Measurements from ENCODE around the gene GNPNAT1. TPM values are rescaled to one million over a fixed set of nuclear protein-coding genes. Genes with fewer than 3 reads are reported as not detected.

GNPNAT1 gene
- polyA plus RNA-seq, 1 of the 3 experiments (the other 2 are of a cell fraction) = 15.2 TPM

DNA sequence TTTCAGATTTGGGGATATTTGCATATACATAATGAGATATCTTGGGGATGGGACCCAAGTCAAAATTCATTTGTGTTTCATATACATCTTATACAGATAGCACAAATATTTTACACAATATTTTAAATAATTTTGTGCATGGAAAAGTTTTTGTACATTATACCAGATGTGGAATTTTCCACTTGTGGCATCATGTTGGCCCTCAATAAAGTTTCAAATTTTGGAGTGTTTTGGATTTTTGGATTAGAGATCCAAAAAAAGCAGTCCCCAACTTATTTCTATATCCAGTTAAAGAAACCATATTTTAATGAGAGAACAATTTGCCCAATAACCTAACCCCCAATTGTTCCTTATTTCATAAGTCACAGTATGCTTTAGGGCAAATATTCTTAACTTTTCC lies 4.5 kb downstream of the GNPNAT1 start:
- H3K27ac ChIP-seq (ENCODE audit: low read depth in 2 of 2, low read length in 1 of 2) = no peak overlapping the region
- peaks cover 14% of the 10 kb centered on the region for H3F3A ChIP-seq (replicated peaks; ENCODE audit: insufficient read depth)
- H2AFZ ChIP-seq (ENCODE audit: low read depth) = no peak overlapping the region
- DNase-seq = no peak
- H3K4me2 ChIP-seq = no peak overlapping the region
- H3K79me2 ChIP-seq (ENCODE audit: insufficient read depth) = peaks cover 78% of the 10 kb centered on the region
- POLR2A ChIA-PET = no interaction called here
- H4K20me1 ChIP-seq (ENCODE audit: insufficient read depth) = peaks cover 19% of the 10 kb centered on the region
- peaks cover 28 to 40% of the 10 kb centered on the region in 2 experiments for H3K36me3 ChIP-seq (replicated peaks in 1 of 2; ENCODE audit: control insufficient read depth in 1 of 2, insufficient read depth in 2 of 2, low read length in 1 of 2)
- TF ChIP-seq RFX5 (IDR thresholded peaks at IDR 0.05; ENCODE audit: low read length) (no peak), EZH2phosphoT487 (IDR thresholded peaks at IDR 0.05; ENCODE audit: borderline replicate concordance, low read depth) (no peak), USF2 (IDR thresholded peaks at IDR 0.05; ENCODE audit: borderline replicate concordance, low read depth, low read length) (no peak), EP300 (IDR thresholded peaks at IDR 0.05; ENCODE audit: borderline replicate concordance in 1 of 2, low read depth in 1 of 2, low read length in 1 of 2) (no peak), RAD21 (IDR thresholded peaks at IDR 0.05; ENCODE audit: low read length) (no peak), POLR2AphosphoS5 (IDR thresholded peaks at IDR 0.05; ENCODE audit: low read depth, low read length) (no peak), SIN3A (IDR thresholded peaks at IDR 0.05; ENCODE audit: borderline replicate concordance, low read depth, low read length) (no peak), YY1 (IDR thresholded peaks at IDR 0.05; ENCODE audit: low read depth) (no peak)
- TF ChIP-seq, protein P1, sequence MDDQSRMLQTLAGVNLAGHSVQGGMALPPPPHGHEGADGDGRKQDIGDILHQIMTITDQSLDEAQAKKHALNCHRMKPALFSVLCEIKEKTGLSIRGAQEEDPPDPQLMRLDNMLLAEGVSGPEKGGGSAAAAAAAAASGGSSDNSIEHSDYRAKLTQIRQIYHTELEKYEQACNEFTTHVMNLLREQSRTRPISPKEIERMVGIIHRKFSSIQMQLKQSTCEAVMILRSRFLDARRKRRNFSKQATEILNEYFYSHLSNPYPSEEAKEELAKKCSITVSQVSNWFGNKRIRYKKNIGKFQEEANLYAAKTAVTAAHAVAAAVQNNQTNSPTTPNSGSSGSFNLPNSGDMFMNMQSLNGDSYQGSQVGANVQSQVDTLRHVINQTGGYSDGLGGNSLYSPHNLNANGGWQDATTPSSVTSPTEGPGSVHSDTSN (IDR thresholded peaks at IDR 0.05) = no peak
- TF ChIP-seq, protein P2, sequence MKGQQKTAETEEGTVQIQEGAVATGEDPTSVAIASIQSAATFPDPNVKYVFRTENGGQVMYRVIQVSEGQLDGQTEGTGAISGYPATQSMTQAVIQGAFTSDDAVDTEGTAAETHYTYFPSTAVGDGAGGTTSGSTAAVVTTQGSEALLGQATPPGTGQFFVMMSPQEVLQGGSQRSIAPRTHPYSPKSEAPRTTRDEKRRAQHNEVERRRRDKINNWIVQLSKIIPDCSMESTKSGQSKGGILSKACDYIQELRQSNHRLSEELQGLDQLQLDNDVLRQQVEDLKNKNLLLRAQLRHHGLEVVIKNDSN (IDR thresholded peaks at IDR 0.05; ENCODE audit: borderline replicate concordance, low read depth) = no peak
- no peaks in the 10 kb centered on the region for H3K9me2 ChIP-seq
- no peaks in the 10 kb centered on the region for H3K9me3 ChIP-seq
- no peak overlapping the region for H3K4me3 ChIP-seq (ENCODE audit: low read depth in 2 of 2, low read length in 1 of 2)
- CTCF ChIA-PET = no interaction called here
- H3K9ac ChIP-seq = no peak overlapping the region
- peaks cover 0 to 4% of the 10 kb centered on the region in 2 experiments; a peak in 2 of 4 replicates for H3K4me1 ChIP-seq (ENCODE audit: control insufficient read depth in 1 of 2, insufficient read depth in 2 of 2, low read depth in 1 of 2, low read length in 1 of 2)
- H3K27me3 ChIP-seq (ENCODE audit: insufficient read depth) = no peaks in the 10 kb centered on the region

GRCh38 chr14:52783206-52783605 lies 8.2 kb downstream of the GNPNAT1 start:
- H3K27me3 ChIP-seq (ENCODE audit: insufficient read depth) = no peaks in the 10 kb centered on the region
- CTCF ChIA-PET = no interaction called here
- peaks cover 23% of the 10 kb centered on the region for H3F3A ChIP-seq (replicated peaks; ENCODE audit: insufficient read depth)
- no peak overlapping the region for H2AFZ ChIP-seq (ENCODE audit: low read depth)
- POLR2A ChIA-PET = no interaction called here
- no peak overlapping the region for H3K9ac ChIP-seq
- H3K4me2 ChIP-seq = no peak overlapping the region
- DNase-seq = no peak
- H3K79me2 ChIP-seq (ENCODE audit: insufficient read depth) = peaks cover 65% of the 10 kb centered on the region
- peak overlapping the region in 1 of 2 experiments; percentile 10; a peak in 1 of 4 replicates for H3K27ac ChIP-seq (ENCODE audit: low read depth in 2 of 2, low read length in 1 of 2)
- no peaks in the 10 kb centered on the region for H3K9me2 ChIP-seq
- 94% methylated on average over 1 of the region's 1 CpG for WGBS (ENCODE audit: low lambda C conversion rate)
- no peak overlapping the region for H3K4me3 ChIP-seq (ENCODE audit: low read depth in 2 of 2, low read length in 1 of 2)
- H3K4me1 ChIP-seq (ENCODE audit: control insufficient read depth in 1 of 2, insufficient read depth in 2 of 2, low read depth in 1 of 2, low read length in 1 of 2) = peaks cover 4% of the 10 kb centered on the region in 2 experiments; a peak in 1 of 4 replicates
- H3K9me3 ChIP-seq = no peaks in the 10 kb centered on the region
- H4K20me1 ChIP-seq (ENCODE audit: insufficient read depth) = peaks cover 8% of the 10 kb centered on the region; the same call in 1 of the 2 replicates
- peaks cover 53 to 70% of the 10 kb centered on the region in 2 experiments for H3K36me3 ChIP-seq (replicated peaks in 1 of 2; ENCODE audit: control insufficient read depth in 1 of 2, insufficient read depth in 2 of 2, low read length in 1 of 2)
- no peak for TF ChIP-seq EP300 (IDR thresholded peaks at IDR 0.05; ENCODE audit: borderline replicate concordance in 1 of 2, low read depth in 1 of 2, low read length in 1 of 2)
- no peak for TF ChIP-seq GABPA (IDR thresholded peaks at IDR 0.05; ENCODE audit: low read depth)
- TF ChIP-seq RXRA (IDR thresholded peaks at IDR 0.05; ENCODE audit: borderline replicate concordance, low read depth) = no peak
- no peak for TF ChIP-seq RFX5 (IDR thresholded peaks at IDR 0.05; ENCODE audit: low read length)
- TF ChIP-seq FOXM1 (IDR thresholded peaks at IDR 0.05; ENCODE audit: low read depth) = no peak
- no peak for TF ChIP-seq TEAD4 (IDR thresholded peaks at IDR 0.05; ENCODE audit: borderline replicate concordance, insufficient read depth)
- no peak for TF ChIP-seq FOSL2 (IDR thresholded peaks at IDR 0.05; ENCODE audit: borderline replicate concordance, low read depth)
- TF ChIP-seq NFIC (IDR thresholded peaks at IDR 0.05; ENCODE audit: borderline replicate concordance) = no peak
- TF ChIP-seq, protein P3, sequence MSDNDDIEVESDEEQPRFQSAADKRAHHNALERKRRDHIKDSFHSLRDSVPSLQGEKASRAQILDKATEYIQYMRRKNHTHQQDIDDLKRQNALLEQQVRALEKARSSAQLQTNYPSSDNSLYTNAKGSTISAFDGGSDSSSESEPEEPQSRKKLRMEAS (IDR thresholded peaks at IDR 0.05; ENCODE audit: low read depth) = no peak
- TF ChIP-seq ELF1 (IDR thresholded peaks at IDR 0.05) = no peak
- no peak for TF ChIP-seq MEF2A (IDR thresholded peaks at IDR 0.05; ENCODE audit: borderline replicate concordance, low read depth)
- TF ChIP-seq MXI1 (IDR thresholded peaks at IDR 0.05; ENCODE audit: low read depth, low read length) = no peak
- no peak for TF ChIP-seq EZH2phosphoT487 (IDR thresholded peaks at IDR 0.05; ENCODE audit: borderline replicate concordance, low read depth)
- TF ChIP-seq SIN3A (IDR thresholded peaks at IDR 0.05; ENCODE audit: borderline replicate concordance, low read depth, low read length) = no peak
- no peak for TF ChIP-seq FOXJ3 (CRISPR knock-in tag; IDR thresholded peaks at IDR 0.05)
- TF ChIP-seq JUND (IDR thresholded peaks at IDR 0.05) = no peak
- TF ChIP-seq ZBTB33 (IDR thresholded peaks at IDR 0.05; ENCODE audit: borderline replicate concordance, low read depth) = no peak

All from SK-N-SH (cell line).